Caki2 (cell line): Measurements from ENCODE around the gene ARL14. TPM values are rescaled to one million over a fixed set of nuclear protein-coding genes. Genes with fewer than 3 reads are reported as not detected.

Experiments used
- DNase-seq: peaks from one replicate; pipeline ENCODE4 v3.0.0-alpha.2; 2015; ENCODE audit warnings: low read depth
- in situ Hi-C: cut with HindIII; loops from 2 replicates; pipeline ENCODE4 v1.10.0; 2016; ENCODE audit warnings: low sequenced_read_pairs, low pct_unique_long_range_greater_than_20kb, mixed read lengths
- total RNA-seq: library from RNA; depleted of rRNA; stranded (reverse); fragments of >200 nt; shearing (Covaris generic); gene quantifications from 2 replicates; pipeline ENCODE4 v1.2.3, GENCODE V29; 2014; ENCODE audit warnings: low replicate concordance

Gene ARL14
- total RNA-seq, 1 experiment from 2014 or later: not detected

DNA sequence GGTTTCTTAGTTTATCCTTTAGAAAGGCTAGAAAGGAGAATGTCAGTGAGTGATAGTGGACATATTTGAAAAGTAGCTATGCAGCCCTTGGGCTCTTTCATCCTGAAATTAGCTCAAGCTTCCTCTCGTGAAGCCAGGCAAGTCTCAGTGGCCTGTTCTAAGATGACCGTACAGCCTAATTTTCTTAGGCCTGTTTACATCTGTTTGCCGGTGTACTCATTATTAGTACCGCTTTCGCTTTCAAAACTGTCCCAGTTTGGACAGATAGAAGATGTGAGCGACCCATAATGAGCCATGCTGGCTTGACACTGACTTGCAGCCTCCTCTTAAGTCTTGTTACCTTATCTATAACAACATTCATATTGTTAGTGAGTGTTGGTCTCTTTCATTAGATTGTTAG, 5.7 kb upstream of the ARL14 start:
- DNase-seq: no peak

DNA sequence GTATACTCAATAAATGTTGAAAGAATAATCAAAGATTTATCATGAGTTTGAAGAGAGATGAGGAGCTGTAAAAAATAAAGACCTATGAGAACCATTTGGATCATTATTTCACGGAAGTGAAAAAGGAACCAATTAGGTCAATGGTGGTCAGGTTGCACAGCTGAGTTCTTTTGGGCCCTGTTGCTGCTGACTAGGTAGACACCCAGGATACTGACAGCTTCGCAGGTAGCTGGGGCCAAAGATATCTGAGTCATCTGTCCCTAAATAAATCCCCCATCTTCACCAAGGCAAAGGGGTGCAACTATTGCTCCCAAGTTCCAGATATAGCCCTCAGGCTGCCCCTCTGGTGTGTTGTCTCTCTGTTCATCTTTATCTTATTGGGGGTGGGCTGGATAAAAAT, 5.0 kb upstream of the ARL14 start:
- no peak for DNase-seq
- in situ Hi-C loops: no loop called here

More for the DNA sequence above, 5.7 kb upstream of the ARL14 start:
- in situ Hi-C loops: no loop called here

DNA sequence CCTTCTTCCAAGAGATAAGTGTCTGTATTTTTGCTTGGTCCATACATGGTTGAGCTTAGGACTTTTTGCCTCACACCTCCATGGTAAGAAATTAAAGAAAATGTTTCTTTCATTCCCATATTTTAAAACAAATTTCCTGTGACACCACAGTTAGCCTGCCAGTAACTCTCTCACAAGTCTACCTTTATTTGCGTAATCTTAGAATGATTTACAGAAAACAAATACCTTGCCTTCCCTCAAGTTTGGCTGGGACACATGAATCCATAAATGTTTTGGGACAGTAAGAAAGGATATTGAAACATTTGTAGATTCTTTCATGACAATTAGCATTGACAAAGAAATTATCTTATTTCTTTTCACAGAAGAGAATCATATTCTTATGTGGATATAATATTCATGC, 3.8 kb upstream of the ARL14 start:
- in situ Hi-C loops: no loop called here
- DNase-seq: no peak

DNA sequence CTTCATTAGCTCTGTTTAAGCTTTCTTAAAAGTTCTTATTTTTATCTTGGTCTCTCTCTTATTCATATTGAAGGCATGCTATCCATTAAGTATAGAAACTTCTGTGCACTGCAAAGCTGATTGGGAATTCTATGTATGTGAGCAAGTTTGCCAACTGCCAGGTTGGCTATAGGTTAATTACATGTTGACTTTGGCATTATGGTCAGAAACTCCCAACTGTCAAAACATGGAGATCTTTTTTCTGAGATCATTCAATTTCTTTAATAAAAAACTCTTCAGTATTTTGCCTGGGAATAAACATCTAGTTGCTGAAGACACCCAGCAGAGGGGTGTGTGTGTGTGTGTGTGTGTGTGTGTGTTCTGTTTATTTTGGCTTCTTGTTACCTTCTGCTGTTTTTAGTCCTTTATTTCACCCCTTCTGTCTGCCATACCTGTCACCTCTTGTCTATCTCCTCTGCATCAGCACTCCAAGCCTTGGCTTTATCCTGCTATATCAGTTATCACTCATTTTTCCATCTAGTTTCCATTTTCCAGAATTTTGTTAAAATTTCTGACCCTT, 1.3 kb upstream of the ARL14 start:
- in situ Hi-C loops: no loop called here
- DNase-seq: peak; percentile 57

DNA sequence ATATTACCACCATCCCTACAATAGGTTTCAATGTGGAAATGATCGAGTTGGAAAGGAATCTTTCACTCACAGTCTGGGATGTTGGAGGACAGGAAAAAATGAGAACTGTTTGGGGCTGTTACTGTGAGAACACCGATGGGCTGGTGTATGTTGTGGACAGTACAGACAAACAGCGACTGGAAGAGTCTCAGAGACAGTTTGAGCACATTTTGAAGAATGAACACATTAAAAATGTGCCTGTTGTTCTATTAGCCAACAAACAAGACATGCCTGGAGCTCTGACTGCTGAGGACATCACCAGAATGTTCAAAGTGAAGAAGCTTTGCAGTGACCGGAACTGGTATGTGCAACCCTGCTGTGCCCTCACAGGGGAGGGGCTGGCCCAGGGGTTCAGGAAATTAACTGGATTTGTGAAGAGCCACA, 510 bp downstream of the ARL14 start:
- in situ Hi-C loops: no loop called here
- peak; percentile 18 for DNase-seq

DNA sequence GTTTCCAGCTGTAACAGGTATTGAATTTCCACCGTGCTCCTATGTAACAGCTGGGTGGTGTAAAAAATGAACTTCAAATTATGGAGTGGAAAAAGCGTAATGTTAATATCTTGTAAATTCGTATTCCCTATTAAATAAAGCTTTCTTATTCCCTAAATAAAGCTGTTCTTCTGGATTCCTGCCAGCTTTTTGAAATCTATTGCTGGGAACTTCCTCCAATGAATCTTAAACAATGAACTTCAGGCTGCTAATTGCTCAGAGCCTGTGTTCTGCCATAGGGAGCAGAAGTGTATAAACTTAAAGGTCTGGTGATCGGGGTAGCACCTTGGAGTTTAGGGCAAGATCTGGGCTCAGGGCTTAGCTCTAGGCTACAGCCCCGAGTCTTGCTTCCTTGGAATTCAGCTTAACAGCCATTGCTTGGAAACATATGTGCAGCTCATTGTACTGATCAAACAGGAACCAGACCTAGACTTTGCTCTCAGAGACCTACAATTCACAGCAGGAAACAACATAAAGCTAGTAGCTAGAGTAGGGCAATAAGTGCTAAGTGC, 1.4 kb downstream of the ARL14 start:
- in situ Hi-C loops: no loop called here
- no peak for DNase-seq

DNA sequence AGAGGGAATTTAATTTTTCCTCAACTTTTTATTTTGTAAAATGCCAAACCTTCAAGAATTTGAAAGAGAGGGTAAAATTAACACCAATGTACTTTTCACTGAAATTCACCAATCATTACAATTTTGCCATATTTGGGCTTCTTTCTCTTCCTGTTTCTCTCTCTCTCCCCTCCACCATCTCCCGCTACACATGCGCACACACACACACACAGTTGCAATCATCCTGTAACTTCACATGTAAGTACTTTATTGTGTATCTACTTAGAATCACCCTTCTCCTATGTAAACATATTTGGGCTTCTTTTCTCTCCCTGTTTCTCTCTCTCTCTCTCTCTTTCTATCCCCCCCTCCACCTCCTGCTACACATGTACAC, 7.4 kb downstream of the ARL14 start:
- in situ Hi-C loops: no loop called here
- no peak for DNase-seq

DNA sequence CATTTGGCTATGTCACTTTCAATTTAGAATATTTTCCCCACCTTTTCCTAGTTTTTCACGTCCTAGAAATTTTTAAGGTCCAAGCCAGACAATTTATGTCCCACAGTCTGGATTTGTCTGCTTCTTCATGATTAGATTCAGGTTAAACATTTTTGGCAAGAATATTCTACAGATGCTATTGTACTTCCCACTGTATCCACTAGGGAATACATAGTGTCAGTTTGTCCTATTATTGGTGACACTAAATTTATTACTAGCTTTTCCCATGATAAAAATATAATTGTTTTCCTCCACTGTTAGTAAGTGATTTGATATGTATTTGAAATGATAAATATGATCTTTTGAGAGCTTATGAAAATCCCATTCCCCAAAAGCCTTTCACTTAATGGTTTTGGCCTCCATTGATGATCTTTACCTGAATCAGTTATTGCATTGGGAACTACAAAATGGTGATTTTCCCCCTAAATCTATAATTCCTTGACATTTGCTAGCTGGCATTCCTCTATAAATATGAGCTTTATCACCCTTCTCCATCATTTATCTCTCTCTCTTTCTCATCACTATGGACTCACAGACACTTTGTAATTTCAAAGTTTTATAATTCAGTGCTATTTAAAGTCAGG, 8.3 kb downstream of the ARL14 start:
- no peak for DNase-seq
- in situ Hi-C loops: no loop called here

DNA sequence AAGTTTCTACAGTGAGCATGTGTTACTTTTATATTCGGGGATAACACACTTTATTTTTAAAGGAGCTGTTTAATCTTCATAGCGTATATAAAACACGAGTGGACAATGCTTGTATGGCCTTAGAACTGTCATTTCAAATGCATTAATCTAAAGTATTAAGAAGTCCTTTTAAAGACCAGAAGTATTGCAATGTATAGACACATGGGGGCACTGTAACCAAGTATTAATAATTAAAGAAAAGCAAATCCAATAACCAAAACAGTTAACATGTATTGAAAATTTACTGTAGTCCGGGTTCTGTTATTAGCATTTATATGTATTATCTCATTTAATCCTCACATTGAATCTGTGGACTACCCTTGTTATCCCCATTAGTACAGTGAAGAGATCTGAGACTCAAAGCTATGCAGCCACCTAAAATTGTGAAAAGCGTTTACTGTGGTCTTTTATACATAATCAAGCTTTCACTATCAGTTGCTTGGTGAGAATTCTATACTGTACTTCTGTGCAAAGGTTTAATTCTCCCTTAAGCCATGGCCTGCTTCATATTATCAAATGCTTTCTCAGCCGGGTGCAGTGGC, 10.1 kb downstream of the ARL14 start:
- in situ Hi-C loops: no loop called here
- no peak for DNase-seq

DNA sequence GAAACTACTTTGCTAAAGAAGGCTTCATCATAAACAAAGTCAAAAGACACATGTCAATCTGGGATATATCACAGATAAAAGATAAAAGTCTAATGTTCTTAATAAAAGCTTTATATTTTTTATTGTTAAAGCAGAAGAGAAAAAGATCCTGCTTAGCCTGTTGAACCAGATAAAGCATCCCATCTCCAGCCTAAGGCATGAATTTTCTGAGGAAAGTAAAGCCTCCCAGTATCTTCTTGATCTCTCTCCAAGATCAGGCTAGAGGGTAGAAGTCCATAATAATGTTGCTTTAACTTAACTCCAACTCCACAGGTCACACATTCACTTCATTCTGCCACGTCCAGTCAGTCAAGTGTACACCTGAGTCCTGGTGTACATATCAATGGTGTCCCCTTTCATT, 14.2 kb downstream of the ARL14 start:
- DNase-seq: no peak
- in situ Hi-C loops: no loop called here

DNA sequence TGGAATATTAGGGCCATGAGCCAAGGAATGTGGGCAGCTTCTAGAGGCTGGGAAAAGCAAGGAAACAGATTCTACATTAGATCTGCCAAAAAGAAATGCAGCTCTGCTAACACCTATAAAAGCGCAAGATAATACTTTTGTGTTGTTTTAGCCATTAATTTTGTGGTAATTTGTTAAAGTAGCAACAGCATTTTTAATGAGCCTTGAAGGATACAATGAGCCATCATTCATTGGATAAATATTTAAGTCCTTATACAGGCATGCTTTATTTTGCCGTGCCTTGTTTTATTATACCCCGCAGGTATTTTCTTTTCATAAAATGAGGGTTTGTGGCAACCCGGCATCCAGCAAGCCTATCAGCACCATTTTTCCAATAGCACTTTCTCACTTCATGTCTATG, 15.0 kb downstream of the ARL14 start:
- in situ Hi-C loops: no loop called here
- no peak for DNase-seq

DNA sequence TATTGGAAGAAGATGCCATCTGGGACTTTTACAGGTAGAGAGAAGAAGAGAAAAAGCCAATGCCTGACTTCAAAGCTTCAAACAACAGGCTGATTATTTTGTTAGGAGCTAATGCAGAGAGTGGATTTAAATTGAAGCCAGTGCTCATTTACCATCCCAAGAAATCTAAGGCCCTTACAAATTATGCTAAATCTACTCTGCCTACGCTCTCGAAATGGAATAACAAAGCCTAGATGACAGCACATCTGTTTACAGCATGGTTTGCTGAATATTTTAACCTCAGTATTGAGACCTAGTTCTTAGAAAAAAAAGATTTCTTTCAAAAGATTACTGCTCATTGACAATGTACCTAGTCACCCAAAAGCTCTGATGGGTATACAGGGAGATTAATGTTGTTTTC, 16.2 kb downstream of the ARL14 start:
- in situ Hi-C loops: no loop called here
- no peak for DNase-seq

DNA sequence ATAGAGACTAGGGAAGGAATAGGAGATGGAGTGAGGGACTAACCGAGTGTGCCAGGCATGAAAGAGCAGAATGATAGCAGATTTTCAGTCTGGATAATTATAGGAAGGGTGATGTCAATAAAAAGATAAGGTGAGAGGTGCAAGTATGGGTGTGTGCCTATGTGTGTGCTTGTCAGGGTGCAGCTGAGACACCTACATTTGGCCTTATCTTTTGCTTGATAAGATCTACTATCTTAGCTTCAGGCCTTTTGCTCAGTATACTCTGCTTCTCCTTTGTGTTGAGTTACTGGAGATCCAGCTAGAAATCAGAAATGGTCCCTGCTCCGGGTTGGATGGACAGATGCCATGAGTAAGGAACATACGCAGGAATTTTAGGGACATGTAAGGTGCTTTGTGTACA, 17.4 kb downstream of the ARL14 start:
- in situ Hi-C loops: no loop called here

DNA sequence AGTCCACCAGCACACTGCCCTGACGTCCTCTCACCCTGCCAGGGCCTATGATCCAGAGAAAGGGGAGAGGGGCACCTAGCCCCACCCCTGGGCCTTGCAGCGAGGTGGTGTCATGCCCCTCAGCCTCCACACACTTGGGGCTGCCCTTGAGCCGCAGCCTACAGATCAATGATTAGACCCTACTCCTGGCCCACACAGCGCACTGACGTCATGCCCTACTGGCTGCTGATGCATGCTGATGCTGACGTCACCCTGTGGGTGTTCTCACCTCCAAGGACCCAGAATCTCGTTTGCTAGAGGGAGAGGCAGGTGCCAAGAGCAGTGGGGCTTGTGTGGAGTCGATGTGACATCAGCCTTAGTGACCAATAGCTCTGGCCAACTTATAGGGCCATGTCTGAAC, 18.0 kb downstream of the ARL14 start:
- in situ Hi-C loops: no loop called here
- no peak for DNase-seq

More for the DNA sequence above, 17.4 kb downstream of the ARL14 start:
- DNase-seq: no peak

DNA sequence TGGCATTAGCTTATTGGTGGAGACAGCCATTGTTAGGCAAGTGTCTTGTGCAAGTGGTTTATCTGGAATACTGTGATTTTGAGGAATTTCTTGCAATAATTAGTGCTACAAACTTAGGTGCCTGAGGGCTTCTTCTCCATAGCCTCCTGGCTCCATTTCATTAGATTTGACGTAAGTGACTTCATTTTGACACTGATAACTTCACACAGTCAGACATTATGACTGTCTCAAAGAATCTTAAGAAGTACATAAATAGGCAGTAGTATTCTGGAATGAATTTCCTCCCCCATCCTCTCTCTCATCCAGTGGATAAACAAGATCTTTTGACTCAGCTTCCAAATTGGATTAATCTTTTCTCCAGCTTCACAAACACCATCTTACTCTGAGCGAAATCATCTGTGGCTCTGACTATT, 19.0 kb downstream of the ARL14 start:
- DNase-seq: no peak
- in situ Hi-C loops: no loop called here

DNA sequence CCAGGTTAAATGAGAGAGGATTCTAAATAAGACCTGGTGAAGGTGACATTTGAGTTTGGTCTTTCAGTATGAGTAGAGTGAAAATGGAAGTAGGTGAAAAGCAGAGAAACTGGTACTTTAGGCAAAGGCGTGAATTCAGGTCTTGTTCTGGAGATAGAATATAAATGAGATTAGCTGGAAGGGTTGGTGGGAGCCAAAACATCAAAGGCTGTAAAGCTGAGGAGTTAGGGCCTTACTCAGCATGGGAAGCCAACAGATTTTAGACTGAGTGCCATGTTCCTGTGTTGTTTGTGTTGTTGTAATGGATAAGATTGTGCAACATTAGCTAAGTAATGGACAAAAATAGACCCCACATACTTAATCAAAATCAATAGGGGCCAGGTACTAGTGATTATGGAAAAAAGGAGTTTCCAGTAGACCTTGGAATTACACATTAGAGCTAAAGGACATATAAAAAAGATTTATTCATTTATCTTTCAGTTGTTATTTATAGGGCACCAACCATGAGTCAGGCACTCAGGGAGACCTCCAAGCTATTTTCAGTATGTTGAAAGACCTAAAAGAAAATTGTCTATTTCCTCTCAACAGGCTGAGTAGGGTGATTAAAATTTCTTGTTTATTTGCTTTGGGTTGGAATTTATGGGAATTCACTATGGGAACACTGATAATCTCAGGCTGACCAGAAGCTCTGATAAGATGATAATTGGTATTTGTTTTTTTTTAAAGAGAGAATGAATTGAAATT, 20.8 kb downstream of the ARL14 start:
- in situ Hi-C loops: no loop called here
- DNase-seq: no peak

DNA sequence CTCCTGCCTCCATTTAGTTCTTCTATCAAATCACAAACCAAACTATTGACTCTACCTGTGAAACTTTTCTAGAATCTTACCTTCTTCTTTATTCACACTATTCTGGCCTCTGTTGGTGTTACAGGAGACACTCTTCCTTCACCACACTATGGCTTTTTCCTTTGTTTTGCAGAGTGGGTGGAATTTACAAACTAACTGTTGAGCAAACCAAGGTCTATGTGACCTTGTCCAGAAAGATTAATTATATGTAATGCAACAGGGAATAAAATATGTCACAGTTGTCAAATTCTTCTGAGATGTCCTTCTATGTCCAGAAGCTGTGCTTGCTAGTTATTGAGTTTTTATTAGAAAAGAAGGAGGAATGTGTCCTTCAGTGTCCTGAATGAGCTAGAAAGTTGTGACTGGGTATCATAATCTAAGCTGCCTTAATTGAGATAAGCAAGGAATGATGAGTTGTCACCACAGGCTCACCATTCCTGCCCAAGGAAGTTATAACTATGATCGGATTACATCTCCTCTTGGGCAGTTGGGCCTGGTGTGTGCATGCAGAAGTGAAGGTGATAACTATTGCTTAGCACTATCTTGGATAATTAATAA, 21.7 kb downstream of the ARL14 start:
- in situ Hi-C loops: no loop called here
- DNase-seq: no peak

DNA sequence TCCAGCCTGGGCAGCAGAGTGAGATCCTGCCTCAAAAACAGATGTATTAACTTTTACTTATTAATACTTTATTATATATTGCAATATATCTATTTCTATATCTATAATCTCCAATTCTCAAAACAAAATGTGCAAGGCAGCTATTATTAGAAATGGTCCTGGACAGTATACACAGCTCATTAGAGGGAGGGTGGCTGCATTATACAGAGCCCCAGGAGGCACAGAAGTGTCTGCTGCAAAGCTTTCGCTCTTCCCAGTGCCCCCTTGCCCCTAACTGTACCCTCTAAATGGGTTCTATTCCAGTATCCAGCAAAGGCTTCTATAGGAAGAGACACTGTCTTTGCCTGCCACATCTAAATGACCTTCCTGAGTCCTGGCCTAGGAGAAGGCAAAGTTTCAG, 24.5 kb downstream of the ARL14 start:
- in situ Hi-C loops: no loop called here
- DNase-seq: no peak

DNA sequence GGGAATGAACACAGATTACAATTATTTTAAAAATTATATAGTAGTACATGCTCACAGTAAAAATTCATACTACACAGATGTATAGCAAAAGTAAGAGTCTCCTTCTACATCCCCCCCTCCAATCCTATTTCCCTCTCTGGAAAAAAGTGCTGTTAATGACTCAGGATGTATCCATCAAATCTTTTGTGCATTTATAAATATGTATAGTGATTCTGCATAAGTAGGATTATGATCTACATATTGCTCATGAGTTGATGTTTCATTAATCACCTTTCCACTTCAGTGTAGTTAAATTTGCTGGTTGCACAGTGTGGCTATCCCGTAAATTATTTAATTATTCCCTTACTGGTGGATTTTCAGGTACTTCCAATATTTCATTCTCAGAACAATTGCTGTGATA, 25.3 kb downstream of the ARL14 start:
- in situ Hi-C loops: no loop called here
- no peak for DNase-seq
